Measurements from ENCODE around the gene ITGA1.

DNA sequence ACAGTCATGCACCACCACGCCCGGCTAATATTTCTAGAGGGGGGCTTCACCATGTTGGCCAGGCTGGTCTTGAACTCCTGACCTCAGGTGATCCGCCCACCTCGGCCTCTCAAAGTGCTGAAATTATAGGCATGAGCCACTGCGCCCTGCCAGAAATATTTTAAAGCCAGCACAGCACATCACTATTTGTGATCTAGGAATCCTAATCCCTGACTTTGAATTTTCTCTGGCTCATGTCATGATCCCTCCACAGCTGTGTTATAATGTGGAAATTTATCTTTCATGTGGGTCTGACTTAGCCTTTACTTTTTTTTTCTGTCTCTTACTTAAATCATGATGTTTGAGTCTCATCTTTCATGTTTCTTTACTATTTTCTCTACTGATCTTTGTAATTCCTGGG, 18.7 kb upstream of the ITGA1 start:
- TF ChIP-seq, protein P1, sequence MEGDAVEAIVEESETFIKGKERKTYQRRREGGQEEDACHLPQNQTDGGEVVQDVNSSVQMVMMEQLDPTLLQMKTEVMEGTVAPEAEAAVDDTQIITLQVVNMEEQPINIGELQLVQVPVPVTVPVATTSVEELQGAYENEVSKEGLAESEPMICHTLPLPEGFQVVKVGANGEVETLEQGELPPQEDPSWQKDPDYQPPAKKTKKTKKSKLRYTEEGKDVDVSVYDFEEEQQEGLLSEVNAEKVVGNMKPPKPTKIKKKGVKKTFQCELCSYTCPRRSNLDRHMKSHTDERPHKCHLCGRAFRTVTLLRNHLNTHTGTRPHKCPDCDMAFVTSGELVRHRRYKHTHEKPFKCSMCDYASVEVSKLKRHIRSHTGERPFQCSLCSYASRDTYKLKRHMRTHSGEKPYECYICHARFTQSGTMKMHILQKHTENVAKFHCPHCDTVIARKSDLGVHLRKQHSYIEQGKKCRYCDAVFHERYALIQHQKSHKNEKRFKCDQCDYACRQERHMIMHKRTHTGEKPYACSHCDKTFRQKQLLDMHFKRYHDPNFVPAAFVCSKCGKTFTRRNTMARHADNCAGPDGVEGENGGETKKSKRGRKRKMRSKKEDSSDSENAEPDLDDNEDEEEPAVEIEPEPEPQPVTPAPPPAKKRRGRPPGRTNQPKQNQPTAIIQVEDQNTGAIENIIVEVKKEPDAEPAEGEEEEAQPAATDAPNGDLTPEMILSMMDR (conservative IDR thresholded peaks at IDR 0.05; ENCODE audit: low read length): no peak
- no peak for TF ChIP-seq EZH2phosphoT487 (IDR thresholded peaks at IDR 0.05; ENCODE audit: borderline replicate concordance, low read depth, low read length)

Data from OCI-LY7 (cell line).